Measurements from ENCODE around the gene INHBA.

- TF ChIP-seq CTCF (IDR thresholded peaks at IDR 0.05; ENCODE audit: low read length), result no peak
- no peak for TF ChIP-seq EZH2 (IDR thresholded peaks at IDR 0.05; ENCODE audit: borderline replicate concordance, low read length)
Measured at GRCh38 chr7:41725013-41725412, 22.1 kb upstream of the INHBA start.
